HCT116 (cell line): Measurements from ENCODE around the gene PNMA6E. TPM values are rescaled to one million over a fixed set of nuclear protein-coding genes. Genes with fewer than 3 reads are reported as not detected.

Experiments
- ATAC-seq: fragments of 200-7000 bp; cut with Tn5 transposase; 2 replicates; pipeline ENCODE4 v1.9.1; 2020; ENCODE audit warnings: mild to moderate bottlenecking, moderate library complexity
- BruUV-seq: library from RNA; stranded (reverse); fragments of 400-500 nt; replicated peaks from 2 replicates; lab custom pipeline; 2021; lab: Mats Ljungman, UMichigan
- CTCF ChIA-PET: fragments of 300-600 bp; sonication (Branson Sonifier 250); formaldehyde crosslinking; loops from one replicate; lab custom pipeline; 2021; ENCODE audit warnings: antibody characterized with exemption; lab: Charles Lee
- POLR2A ChIA-PET: fragments of 300-600, 350-600 bp; sonication (Branson Sonifier 250); formaldehyde crosslinking; loops from one replicate; lab custom pipeline; 2021; ENCODE audit warnings: antibody characterized with exemption; lab: Charles Lee
- RAD21 ChIA-PET, 2 experiments: fragments of 300-600 bp; sonication (Branson Sonifier 250); formaldehyde crosslinking; loops; one replicate each; lab custom pipeline; 2023; ENCODE audit warnings: low total read pairs in 2 of 2; ENCODE audit not compliant: uncharacterized antibody in 2 of 2, unreplicated experiment in 2 of 2, low non-redundant PET in 1 of 2; lab: Charles Lee
- DNase-seq: peaks from one replicate; pipeline ENCODE4 v3.0.0-alpha.2; 2010; ENCODE audit warnings: low read depth, low spot score
- H2AFZ ChIP-seq: fragments of 200-600 bp; shearing (Covaris generic), sonication (generic); 2 replicates; pipeline ENCODE4 v1.6.1; 2017; ENCODE audit warnings: low read depth, mixed run types, mixed read lengths, antibody characterized with exemption, low read length; ENCODE audit not compliant: poor library complexity, severe bottlenecking
- H3K27ac ChIP-seq: 2 replicates; pipeline ENCODE4 v1.5.1; 2012; ENCODE audit warnings: low read depth, low read length
- H3K27me3 ChIP-seq: fragments of 200-600 bp; sonication (generic); 2 replicates; pipeline ENCODE4 v1.6.1; 2016; ENCODE audit warnings: mixed run types, low read length, mixed read lengths; ENCODE audit not compliant: insufficient read depth
- H3K36me3 ChIP-seq, 2 experiments: fragments of 200-500 bp in 1 of 2; fragments of 200-600 bp in 1 of 2; sonication (Bioruptor generic) in 1 of 2; sonication (generic) in 1 of 2; 2 replicates each; pipeline versions ENCODE4 v1.5.1 to v1.6.1; 2014 to 2016; ENCODE audit warnings: low read length in 2 of 2, inconsistent platforms in 1 of 2, mixed read lengths in 1 of 2, mixed run types in 1 of 2; ENCODE audit not compliant: insufficient read depth in 2 of 2, control insufficient read depth in 1 of 2
- H3K4me1 ChIP-seq, 2 experiments: fragments of 200-600 bp in 1 of 2; sonication (generic) in 1 of 2; 2 replicates each; pipeline versions ENCODE4 v1.5.1 to v1.6.1; 2012 to 2017; ENCODE audit warnings: low read length in 2 of 2, inconsistent platforms in 1 of 2, mild to moderate bottlenecking in 1 of 2, mixed read lengths in 1 of 2, mixed run types in 1 of 2, moderate library complexity in 1 of 2; ENCODE audit not compliant: insufficient read depth in 2 of 2, control insufficient read depth in 1 of 2
- H3K4me2 ChIP-seq: fragments of 200-600 bp; sonication (generic); 2 replicates; pipeline ENCODE4 v1.6.1; 2017; ENCODE audit warnings: mixed run types, low read length, mixed read lengths
- H3K4me3 ChIP-seq, 2 experiments: fragments of 200-600 bp in 1 of 2; sonication (generic) in 1 of 2; replicated peaks in 1 of 2; 2 replicates each; pipeline ENCODE4 v1.5.1; 2011 to 2016; ENCODE audit warnings: low read length in 2 of 2, control low read depth in 1 of 2, low read depth in 1 of 2, mild to moderate bottlenecking in 1 of 2, mixed read lengths in 1 of 2, mixed run types in 1 of 2
- H3K79me2 ChIP-seq: fragments of 200-600 bp; sonication (generic); 2 replicates; pipeline ENCODE4 v1.6.1; 2017; ENCODE audit warnings: mild to moderate bottlenecking, mixed run types, low read length, moderate library complexity, mixed read lengths; ENCODE audit not compliant: insufficient read depth
- H3K9ac ChIP-seq: fragments of 200-600 bp; sonication (generic); 2 replicates; pipeline ENCODE4 v1.6.1; 2016; ENCODE audit warnings: low read length, mixed read lengths
- H3K9me2 ChIP-seq: fragments of 200-600 bp; sonication (generic), shearing (Covaris generic); 2 replicates; pipeline ENCODE4 v1.6.1; 2017; ENCODE audit warnings: mixed run types, mild to moderate bottlenecking, moderate library complexity; ENCODE audit not compliant: insufficient read depth
- H3K9me3 ChIP-seq, 2 experiments: fragments of 200-500 bp in 1 of 2; fragments of 200-600 bp in 1 of 2; sonication (Bioruptor generic) in 1 of 2; sonication (generic) in 1 of 2; 2 replicates each; pipeline ENCODE4 v1.6.1; 2014 to 2017; ENCODE audit warnings: low read length in 2 of 2, mixed read lengths in 2 of 2, inconsistent platforms in 1 of 2, low read depth in 1 of 2, mild to moderate bottlenecking in 1 of 2, mixed run types in 1 of 2, moderate library complexity in 1 of 2; ENCODE audit not compliant: control insufficient read depth in 1 of 2, insufficient read depth in 1 of 2
- H4K20me1 ChIP-seq: fragments of 200-600 bp; sonication (generic), shearing (Covaris generic); 2 replicates; pipeline ENCODE4 v1.6.1; 2017; ENCODE audit warnings: mixed run types, mild to moderate bottlenecking, moderate library complexity; ENCODE audit not compliant: insufficient read depth
- CEBPB ChIP-seq: IDR thresholded peaks from 2 replicates; pipeline ENCODE4 v1.6.1; 2012; ENCODE audit warnings: low read depth
- EGR1 ChIP-seq: IDR thresholded peaks from 2 replicates; pipeline ENCODE4 v1.6.1; 2012; ENCODE audit warnings: low read depth
- ELF1 ChIP-seq: IDR thresholded peaks from 2 replicates; pipeline ENCODE4 v1.6.1; 2012; ENCODE audit warnings: low read depth, borderline replicate concordance
- EZH2 ChIP-seq: fragments of 200-600 bp; sonication (generic); IDR thresholded peaks from 2 replicates; pipeline ENCODE4 v1.6.1; 2017; ENCODE audit warnings: antibody characterized with exemption, mixed run types
- FOSL1 ChIP-seq: IDR thresholded peaks from 2 replicates; pipeline ENCODE4 v1.6.1; 2012; ENCODE audit warnings: low read depth
- JUND ChIP-seq: IDR thresholded peaks from 2 replicates; pipeline ENCODE4 v1.6.1; 2012
- POLR2A ChIP-seq: IDR thresholded peaks from 2 replicates; pipeline ENCODE4 v1.7.0; 2011; ENCODE audit warnings: borderline replicate concordance; ENCODE audit not compliant: insufficient read depth, insufficient read length; ENCODE audit errors: extremely low read depth
- POLR2AphosphoS5 ChIP-seq: IDR thresholded peaks from 2 replicates; pipeline ENCODE4 v1.6.1; 2011; ENCODE audit warnings: mild to moderate bottlenecking, low read depth, low read length, moderate library complexity
- SIN3A ChIP-seq: IDR thresholded peaks from 2 replicates; pipeline ENCODE4 v1.6.1; 2012; ENCODE audit warnings: low read depth
- SP1 ChIP-seq: IDR thresholded peaks from 2 replicates; pipeline ENCODE4 v1.6.1; 2012; ENCODE audit warnings: low read depth
- SRF ChIP-seq: IDR thresholded peaks from 2 replicates; pipeline ENCODE4 v1.6.1; 2012; ENCODE audit warnings: low read depth
- TCF7L2 ChIP-seq: IDR thresholded peaks from 2 replicates; pipeline ENCODE4 v1.7.0; 2011; ENCODE audit warnings: borderline replicate concordance, inconsistent platforms; ENCODE audit not compliant: insufficient read depth, insufficient read length; ENCODE audit errors: extremely low read depth
- YY1 ChIP-seq: IDR thresholded peaks from 2 replicates; pipeline ENCODE4 v1.6.1; 2011; ENCODE audit warnings: low read length, low read depth, moderate library complexity, mild to moderate bottlenecking; ENCODE audit not compliant: insufficient replicate concordance; ENCODE audit errors: extremely low read depth
- ZFX ChIP-seq: fragments of 450-650 bp; IDR thresholded peaks from 2 replicates; pipeline ENCODE4 v1.6.1; 2017
- ZNF274 ChIP-seq: fragments of 200-500 bp; sonication (Bioruptor generic); IDR thresholded peaks from 2 replicates; pipeline ENCODE4 v1.6.1; 2014; ENCODE audit warnings: mild to moderate bottlenecking, low read depth, low read length, inconsistent platforms
- intact Hi-C: fragments of 100-400 bp; cut with micrococcal nuclease; formaldehyde crosslinking; loops from 2 replicates; pipeline ENCODE4 v1.10.0; 2022
- total RNA-seq: library from RNA; stranded (reverse); gene quantifications from one replicate; pipeline ENCODE4 v1.2.1, GENCODE V29; 2021; ENCODE audit not compliant: unreplicated experiment
- TF ChIP-seq, protein P1 (sequence below): IDR thresholded peaks from 2 replicates; pipeline ENCODE4 v1.6.1; 2012
- TF ChIP-seq, protein P2 (sequence below): IDR thresholded peaks from 2 replicates; pipeline ENCODE4 v1.6.1; 2011; ENCODE audit warnings: mild to moderate bottlenecking, low read length, moderate library complexity; ENCODE audit not compliant: insufficient replicate concordance; ENCODE audit errors: extremely low read depth
- TF ChIP-seq, protein P3 (sequence below): IDR thresholded peaks from 2 replicates; pipeline ENCODE4 v1.6.1; 2012; ENCODE audit warnings: low read depth

Gene PNMA6E
- total RNA-seq, 1 experiment from 2014 or later = not detected

DNA sequence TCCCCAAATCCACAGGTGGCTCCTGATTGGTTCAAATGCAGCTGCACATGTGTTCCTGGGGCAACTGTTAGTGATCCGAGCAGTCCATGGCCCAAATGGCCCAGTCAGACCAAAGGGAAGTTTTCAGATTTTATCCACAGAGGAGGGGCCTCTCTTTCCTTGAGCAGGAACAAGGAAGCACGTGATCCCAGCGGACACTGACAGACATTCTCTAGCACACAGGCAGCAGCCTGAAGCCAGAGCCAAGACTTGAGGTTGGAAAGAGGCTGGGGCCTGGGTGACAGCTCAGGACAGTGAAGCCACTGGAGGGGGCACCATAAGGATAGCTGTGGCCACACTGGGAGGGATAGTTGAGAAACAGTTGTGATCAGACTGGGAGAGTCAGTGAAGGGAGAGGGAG, 6.6 kb upstream of the PNMA6E start:
- Histone ChIP-seq H3K27me3 (no peaks in the 10 kb centered on the region), H3K9me3 (no peaks in the 10 kb centered on the region), H3K4me2 (no peak overlapping the region), H3K27ac (no peak overlapping the region), H3K4me1 (no peaks in the 10 kb centered on the region), H3K9me2 (no peaks in the 10 kb centered on the region), H4K20me1 (no peaks in the 10 kb centered on the region), H3K79me2 (no peaks in the 10 kb centered on the region), H3K4me3 (no peak overlapping the region), H3K36me3 (no peaks in the 10 kb centered on the region), H3K9ac (no peak overlapping the region), H2AFZ (no peak overlapping the region)
- no TSS peak for BruUV-seq
- CTCF ChIA-PET = no interaction called here
- TF ChIP-seq YY1 = no peak
- no peak for TF ChIP-seq JUND
- TF ChIP-seq SIN3A = no peak
- TF ChIP-seq, protein P1, sequence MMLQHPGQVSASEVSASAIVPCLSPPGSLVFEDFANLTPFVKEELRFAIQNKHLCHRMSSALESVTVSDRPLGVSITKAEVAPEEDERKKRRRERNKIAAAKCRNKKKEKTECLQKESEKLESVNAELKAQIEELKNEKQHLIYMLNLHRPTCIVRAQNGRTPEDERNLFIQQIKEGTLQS = no peak
- TF ChIP-seq ELF1 = no peak
- TF ChIP-seq EGR1 = no peak
- TF ChIP-seq, protein P2, sequence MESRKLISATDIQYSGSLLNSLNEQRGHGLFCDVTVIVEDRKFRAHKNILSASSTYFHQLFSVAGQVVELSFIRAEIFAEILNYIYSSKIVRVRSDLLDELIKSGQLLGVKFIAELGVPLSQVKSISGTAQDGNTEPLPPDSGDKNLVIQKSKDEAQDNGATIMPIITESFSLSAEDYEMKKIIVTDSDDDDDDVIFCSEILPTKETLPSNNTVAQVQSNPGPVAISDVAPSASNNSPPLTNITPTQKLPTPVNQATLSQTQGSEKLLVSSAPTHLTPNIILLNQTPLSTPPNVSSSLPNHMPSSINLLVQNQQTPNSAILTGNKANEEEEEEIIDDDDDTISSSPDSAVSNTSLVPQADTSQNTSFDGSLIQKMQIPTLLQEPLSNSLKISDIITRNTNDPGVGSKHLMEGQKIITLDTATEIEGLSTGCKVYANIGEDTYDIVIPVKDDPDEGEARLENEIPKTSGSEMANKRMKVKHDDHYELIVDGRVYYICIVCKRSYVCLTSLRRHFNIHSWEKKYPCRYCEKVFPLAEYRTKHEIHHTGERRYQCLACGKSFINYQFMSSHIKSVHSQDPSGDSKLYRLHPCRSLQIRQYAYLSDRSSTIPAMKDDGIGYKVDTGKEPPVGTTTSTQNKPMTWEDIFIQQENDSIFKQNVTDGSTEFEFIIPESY = no peak
- no peak for TF ChIP-seq ZNF274
- TF ChIP-seq POLR2AphosphoS5 = no peak
- RAD21 ChIA-PET = no interaction called here
- DNase-seq (no peak), ATAC-seq (no peak)
- intact Hi-C loops = no loop called here
- POLR2A ChIA-PET = no interaction called here

DNA sequence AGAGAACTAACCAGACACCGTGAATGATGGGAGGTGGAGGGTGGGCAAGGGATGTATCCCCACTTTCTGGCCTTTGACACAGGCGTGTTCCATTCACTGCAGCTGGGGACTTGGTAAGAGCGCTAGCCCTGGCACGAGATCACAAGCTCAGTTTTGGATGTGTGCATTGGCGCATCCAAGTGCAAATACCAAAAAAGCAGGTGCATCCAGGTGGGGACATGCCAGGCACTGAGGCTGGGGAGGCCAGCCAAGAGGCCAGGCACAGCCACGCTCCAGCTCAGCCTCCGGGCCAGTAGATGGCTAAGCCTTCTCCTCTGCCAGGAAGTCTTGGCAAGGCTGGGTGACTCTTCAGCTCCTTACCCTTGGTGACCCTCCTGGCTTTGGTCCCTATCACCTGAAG, 5.8 kb upstream of the PNMA6E start:
- no peaks in the 10 kb centered on the region for H3K36me3 ChIP-seq
- no peaks in the 10 kb centered on the region for H4K20me1 ChIP-seq
- CTCF ChIA-PET = no interaction called here

More for the DNA sequence above, 5.8 kb upstream of the PNMA6E start:
- Histone ChIP-seq H3K9ac (no peak overlapping the region), H3K4me1 (no peaks in the 10 kb centered on the region), H3K9me3 (no peaks in the 10 kb centered on the region), H3K27ac (no peak overlapping the region), H3K79me2 (no peaks in the 10 kb centered on the region), H3K4me3 (no peak overlapping the region), H2AFZ (no peak overlapping the region), H3K4me2 (no peak overlapping the region), H3K9me2 (no peaks in the 10 kb centered on the region), H3K27me3 (no peaks in the 10 kb centered on the region)
- POLR2A ChIA-PET = no interaction called here
- TF ChIP-seq ELF1 (no peak), CEBPB (no peak), SRF (no peak), FOSL1 (no peak), SP1 (no peak), EZH2 (no peak), ZFX (no peak), EGR1 (no peak), TCF7L2 (no peak), POLR2AphosphoS5 (no peak), POLR2A (no peak)
- TF ChIP-seq, protein P3, sequence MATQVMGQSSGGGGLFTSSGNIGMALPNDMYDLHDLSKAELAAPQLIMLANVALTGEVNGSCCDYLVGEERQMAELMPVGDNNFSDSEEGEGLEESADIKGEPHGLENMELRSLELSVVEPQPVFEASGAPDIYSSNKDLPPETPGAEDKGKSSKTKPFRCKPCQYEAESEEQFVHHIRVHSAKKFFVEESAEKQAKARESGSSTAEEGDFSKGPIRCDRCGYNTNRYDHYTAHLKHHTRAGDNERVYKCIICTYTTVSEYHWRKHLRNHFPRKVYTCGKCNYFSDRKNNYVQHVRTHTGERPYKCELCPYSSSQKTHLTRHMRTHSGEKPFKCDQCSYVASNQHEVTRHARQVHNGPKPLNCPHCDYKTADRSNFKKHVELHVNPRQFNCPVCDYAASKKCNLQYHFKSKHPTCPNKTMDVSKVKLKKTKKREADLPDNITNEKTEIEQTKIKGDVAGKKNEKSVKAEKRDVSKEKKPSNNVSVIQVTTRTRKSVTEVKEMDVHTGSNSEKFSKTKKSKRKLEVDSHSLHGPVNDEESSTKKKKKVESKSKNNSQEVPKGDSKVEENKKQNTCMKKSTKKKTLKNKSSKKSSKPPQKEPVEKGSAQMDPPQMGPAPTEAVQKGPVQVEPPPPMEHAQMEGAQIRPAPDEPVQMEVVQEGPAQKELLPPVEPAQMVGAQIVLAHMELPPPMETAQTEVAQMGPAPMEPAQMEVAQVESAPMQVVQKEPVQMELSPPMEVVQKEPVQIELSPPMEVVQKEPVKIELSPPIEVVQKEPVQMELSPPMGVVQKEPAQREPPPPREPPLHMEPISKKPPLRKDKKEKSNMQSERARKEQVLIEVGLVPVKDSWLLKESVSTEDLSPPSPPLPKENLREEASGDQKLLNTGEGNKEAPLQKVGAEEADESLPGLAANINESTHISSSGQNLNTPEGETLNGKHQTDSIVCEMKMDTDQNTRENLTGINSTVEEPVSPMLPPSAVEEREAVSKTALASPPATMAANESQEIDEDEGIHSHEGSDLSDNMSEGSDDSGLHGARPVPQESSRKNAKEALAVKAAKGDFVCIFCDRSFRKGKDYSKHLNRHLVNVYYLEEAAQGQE = no peak
- BruUV-seq = no TSS peak
- DNase-seq (no peak), ATAC-seq (no peak)
- RAD21 ChIA-PET = no interaction called here
- intact Hi-C loops = no loop called here
